ENCODE measurements around the gene FOXP1. TPM values are rescaled to one million over a fixed set of nuclear protein-coding genes. Genes with fewer than 3 reads are reported as not detected.

Gene FOXP1
- total RNA-seq, 1 experiment from 2014 or later = 334 TPM

- Histone ChIP-seq H3K36me3 (ENCODE audit: insufficient read depth, low read length) (no peaks in the 10 kb centered on the region), H3K4me1 (ENCODE audit: low read length) (peaks cover 96% of the 10 kb centered on the region), H3K9ac (ENCODE audit: low read length) (0 out of 2 replicates have a peak overlapping the region, but pooled peaks have one; percentile 4), H2AFZ (ENCODE audit: low read length) (no peak overlapping the region), H4K20me1 (ENCODE audit: insufficient read depth, low read depth, low read length) (no peaks in the 10 kb centered on the region), H3K27me3 (ENCODE audit: low read length) (no peaks in the 10 kb centered on the region), H3K9me3 (ENCODE audit: low read length) (no peaks in the 10 kb centered on the region), H3K4me3 (ENCODE audit: low read length) (no peak overlapping the region), H3K4me2 (ENCODE audit: low read depth, low read length, poor library complexity, severe bottlenecking) (peak overlapping the region; percentile 9), H3K79me2 (ENCODE audit: low read length) (peaks cover 97% of the 10 kb centered on the region), H3K9me2 (replicated peaks; ENCODE audit: insufficient read depth, low read length) (no peaks in the 10 kb centered on the region), H3K27ac (ENCODE audit: low read length) (peak overlapping the region; percentile 98)
- DNase-seq = no peak
Observed at GRCh38 chr3:71414189-71414927, 169.2 kb downstream of the FOXP1 start.

GRCh38 chr3:71413572-71413971, 170.0 kb downstream of the FOXP1 start:
- Histone ChIP-seq H3K9ac (ENCODE audit: low read length) (no peak overlapping the region), H3K27me3 (ENCODE audit: low read length) (no peaks in the 10 kb centered on the region), H3K4me3 (ENCODE audit: low read length) (no peak overlapping the region), H3K4me2 (ENCODE audit: low read depth, low read length, poor library complexity, severe bottlenecking) (no peak overlapping the region), H3K9me3 (ENCODE audit: low read length) (no peaks in the 10 kb centered on the region), H3K79me2 (ENCODE audit: low read length) (peaks cover 98% of the 10 kb centered on the region), H3K4me1 (ENCODE audit: low read length) (peaks cover 96% of the 10 kb centered on the region), H3K27ac (ENCODE audit: low read length) (peak overlapping the region; percentile 33), H4K20me1 (ENCODE audit: insufficient read depth, low read depth, low read length) (no peaks in the 10 kb centered on the region), H3K9me2 (replicated peaks; ENCODE audit: insufficient read depth, low read length) (no peaks in the 10 kb centered on the region), H3K36me3 (ENCODE audit: insufficient read depth, low read length) (no peaks in the 10 kb centered on the region), H2AFZ (ENCODE audit: low read length) (no peak overlapping the region)
- DNase-seq = no peak

- Histone ChIP-seq H3K9ac (ENCODE audit: low read length) (no peak overlapping the region), H3K27me3 (ENCODE audit: low read length) (no peaks in the 10 kb centered on the region), H3K4me3 (ENCODE audit: low read length) (no peak overlapping the region), H3K4me1 (ENCODE audit: low read length) (peaks cover 86% of the 10 kb centered on the region), H2AFZ (ENCODE audit: low read length) (no peak overlapping the region), H3K36me3 (ENCODE audit: insufficient read depth, low read length) (no peaks in the 10 kb centered on the region), H4K20me1 (ENCODE audit: insufficient read depth, low read depth, low read length) (no peaks in the 10 kb centered on the region), H3K79me2 (ENCODE audit: low read length) (peaks cover 94% of the 10 kb centered on the region), H3K4me2 (ENCODE audit: low read depth, low read length, poor library complexity, severe bottlenecking) (peak overlapping the region; percentile 64), H3K9me2 (replicated peaks; ENCODE audit: insufficient read depth, low read length) (no peaks in the 10 kb centered on the region), H3K27ac (ENCODE audit: low read length) (peak overlapping the region; percentile 87), H3K9me3 (ENCODE audit: low read length) (no peaks in the 10 kb centered on the region)
- DNase-seq = no peak
Observed at GRCh38 chr3:71409352-71409751, 174.2 kb downstream of the FOXP1 start.

GRCh38 chr3:71408903-71409302, 174.6 kb downstream of the FOXP1 start:
- Histone ChIP-seq H4K20me1 (ENCODE audit: insufficient read depth, low read depth, low read length) (no peaks in the 10 kb centered on the region), H3K4me1 (ENCODE audit: low read length) (peaks cover 82% of the 10 kb centered on the region), H3K4me3 (ENCODE audit: low read length) (no peak overlapping the region; the same call in 1 of the 2 replicates)

GRCh38 chr3:71407823-71408222, 175.7 kb downstream of the FOXP1 start:
- peak overlapping the region; percentile 64 for H3K4me2 ChIP-seq (ENCODE audit: low read depth, low read length, poor library complexity, severe bottlenecking)
- DNase-seq = peak; percentile 81
- peak overlapping the region; percentile 34 for H3K9ac ChIP-seq (ENCODE audit: low read length)
- peak overlapping the region; percentile 34 for H3K4me3 ChIP-seq (ENCODE audit: low read length)
- H2AFZ ChIP-seq (ENCODE audit: low read length) = no peak overlapping the region
- H4K20me1 ChIP-seq (ENCODE audit: insufficient read depth, low read depth, low read length) = no peaks in the 10 kb centered on the region
- no peaks in the 10 kb centered on the region for H3K9me3 ChIP-seq (ENCODE audit: low read length)
- peaks cover 91% of the 10 kb centered on the region for H3K79me2 ChIP-seq (ENCODE audit: low read length)
- H3K27ac ChIP-seq (ENCODE audit: low read length) = peak overlapping the region; percentile 87
- no peaks in the 10 kb centered on the region for H3K27me3 ChIP-seq (ENCODE audit: low read length)
- peaks cover 84% of the 10 kb centered on the region for H3K4me1 ChIP-seq (ENCODE audit: low read length)
- no peaks in the 10 kb centered on the region for H3K9me2 ChIP-seq (replicated peaks; ENCODE audit: insufficient read depth, low read length)
- no peaks in the 10 kb centered on the region for H3K36me3 ChIP-seq (ENCODE audit: insufficient read depth, low read length)

More at GRCh38 chr3:71408903-71409302, 174.6 kb downstream of the FOXP1 start:
- Histone ChIP-seq H3K4me2 (ENCODE audit: low read depth, low read length, poor library complexity, severe bottlenecking) (peak overlapping the region; percentile 64), H3K9me3 (ENCODE audit: low read length) (no peaks in the 10 kb centered on the region), H3K79me2 (ENCODE audit: low read length) (peaks cover 92% of the 10 kb centered on the region), H3K27ac (ENCODE audit: low read length) (peak overlapping the region; percentile 87), H3K27me3 (ENCODE audit: low read length) (no peaks in the 10 kb centered on the region), H3K36me3 (ENCODE audit: insufficient read depth, low read length) (no peaks in the 10 kb centered on the region), H3K9me2 (replicated peaks; ENCODE audit: insufficient read depth, low read length) (no peaks in the 10 kb centered on the region), H3K9ac (ENCODE audit: low read length) (peak overlapping the region; percentile 34; the same call in 1 of the 2 replicates), H2AFZ (ENCODE audit: low read length) (no peak overlapping the region)
- no peak for DNase-seq

GRCh38 chr3:71406972-71407810, 176.3 kb downstream of the FOXP1 start:
- H3K27me3 ChIP-seq (ENCODE audit: low read length) = no peaks in the 10 kb centered on the region
- H3K4me2 ChIP-seq (ENCODE audit: low read depth, low read length, poor library complexity, severe bottlenecking) = peak overlapping the region; percentile 64
- no peak overlapping the region for H2AFZ ChIP-seq (ENCODE audit: low read length)
- peaks cover 84% of the 10 kb centered on the region for H3K4me1 ChIP-seq (ENCODE audit: low read length)
- peaks cover 91% of the 10 kb centered on the region for H3K79me2 ChIP-seq (ENCODE audit: low read length)
- H3K9me3 ChIP-seq (ENCODE audit: low read length) = no peaks in the 10 kb centered on the region
- H3K9me2 ChIP-seq (replicated peaks; ENCODE audit: insufficient read depth, low read length) = no peaks in the 10 kb centered on the region
- no peaks in the 10 kb centered on the region for H4K20me1 ChIP-seq (ENCODE audit: insufficient read depth, low read depth, low read length)
- no peak for DNase-seq
- H3K4me3 ChIP-seq (ENCODE audit: low read length) = peak overlapping the region; percentile 34; the same call in 1 of the 2 replicates
- H3K36me3 ChIP-seq (ENCODE audit: insufficient read depth, low read length) = no peaks in the 10 kb centered on the region
- peak overlapping the region; percentile 34 for H3K9ac ChIP-seq (ENCODE audit: low read length)
- peak overlapping the region; percentile 87 for H3K27ac ChIP-seq (ENCODE audit: low read length)

- no peak overlapping the region for H3K4me3 ChIP-seq (ENCODE audit: low read length)
- peaks cover 86% of the 10 kb centered on the region for H3K4me1 ChIP-seq (ENCODE audit: low read length)
- H3K9ac ChIP-seq (ENCODE audit: low read length) = 0 out of 2 replicates have a peak overlapping the region, but pooled peaks have one; percentile 1
- H3K36me3 ChIP-seq (ENCODE audit: insufficient read depth, low read length) = no peaks in the 10 kb centered on the region
- no peaks in the 10 kb centered on the region for H3K9me3 ChIP-seq (ENCODE audit: low read length)
- H2AFZ ChIP-seq (ENCODE audit: low read length) = no peak overlapping the region
- H3K4me2 ChIP-seq (ENCODE audit: low read depth, low read length, poor library complexity, severe bottlenecking) = peak overlapping the region; percentile 28
- H3K27me3 ChIP-seq (ENCODE audit: low read length) = no peaks in the 10 kb centered on the region
- peak; percentile 66 for DNase-seq
- no peaks in the 10 kb centered on the region for H4K20me1 ChIP-seq (ENCODE audit: insufficient read depth, low read depth, low read length)
- peaks cover 93% of the 10 kb centered on the region for H3K79me2 ChIP-seq (ENCODE audit: low read length)
- no peaks in the 10 kb centered on the region for H3K9me2 ChIP-seq (replicated peaks; ENCODE audit: insufficient read depth, low read length)
- peak overlapping the region; percentile 79 for H3K27ac ChIP-seq (ENCODE audit: low read length)
Observed at GRCh38 chr3:71402911-71403310, 180.6 kb downstream of the FOXP1 start.

- Histone ChIP-seq H4K20me1 (ENCODE audit: insufficient read depth, low read depth, low read length) (no peaks in the 10 kb centered on the region), H3K4me2 (ENCODE audit: low read depth, low read length, poor library complexity, severe bottlenecking) (peak overlapping the region; percentile 28)
Observed at GRCh38 chr3:71402280-71402679, 181.2 kb downstream of the FOXP1 start.

More at GRCh38 chr3:71402280-71402679, 181.2 kb downstream of the FOXP1 start:
- Histone ChIP-seq H2AFZ (ENCODE audit: low read length) (no peak overlapping the region), H3K36me3 (ENCODE audit: insufficient read depth, low read length) (no peaks in the 10 kb centered on the region), H3K27me3 (ENCODE audit: low read length) (no peaks in the 10 kb centered on the region), H3K79me2 (ENCODE audit: low read length) (peaks cover 93% of the 10 kb centered on the region), H3K4me1 (ENCODE audit: low read length) (peaks cover 86% of the 10 kb centered on the region), H3K4me3 (ENCODE audit: low read length) (no peak overlapping the region), H3K27ac (ENCODE audit: low read length) (peak overlapping the region; percentile 79), H3K9me3 (ENCODE audit: low read length) (no peaks in the 10 kb centered on the region), H3K9ac (ENCODE audit: low read length) (no peak overlapping the region), H3K9me2 (replicated peaks; ENCODE audit: insufficient read depth, low read length) (no peaks in the 10 kb centered on the region)
- no peak for DNase-seq
